PC-3 (cell line): Measurements from ENCODE around the gene FEN1. TPM values are rescaled to one million over a fixed set of nuclear protein-coding genes. Genes with fewer than 3 reads are reported as not detected.

Experiments used
- ATAC-seq: fragments of 200-7000 bp; cut with Tn5 transposase; 2 replicates; pipeline ENCODE4 v1.9.1; 2020; ENCODE audit warnings: mild to moderate bottlenecking, moderate library complexity
- BruUV-seq: library from RNA; stranded (reverse); fragments of 400-500 nt; replicated peaks from 2 replicates; lab custom pipeline; 2021; lab: Mats Ljungman, UMichigan
- CTCF ChIA-PET: fragments of 300-600 bp; sonication (Branson Sonifier 250); formaldehyde crosslinking; loops from one replicate; lab custom pipeline; 2022; ENCODE audit warnings: antibody characterized with exemption; lab: Charles Lee
- POLR2A ChIA-PET: fragments of 300-600 bp; sonication (Branson Sonifier 250); formaldehyde crosslinking; loops from one replicate; lab custom pipeline; 2022; ENCODE audit warnings: antibody characterized with exemption; ENCODE audit not compliant: unreplicated experiment; lab: Charles Lee
- DNase-seq: peaks from one replicate; pipeline ENCODE4 v3.0.0-alpha.2; 2015
- H2AFZ ChIP-seq: fragments of 300-600 bp; sonication (generic); 2 replicates; pipeline ENCODE4 v1.6.0; 2016; ENCODE audit warnings: antibody characterized with exemption, low read length
- H3F3A ChIP-seq: fragments of 300-600 bp; sonication (generic); one replicate; pipeline ENCODE4 v1.6.0; 2017; ENCODE audit warnings: antibody characterized with exemption, low read length, control low read depth, mild to moderate bottlenecking; ENCODE audit not compliant: unreplicated experiment
- H3K27ac ChIP-seq: fragments of 300-600 bp; sonication (generic); 2 replicates; pipeline ENCODE4 v1.5.1; 2016; ENCODE audit warnings: mild to moderate bottlenecking, low read length
- H3K27me3 ChIP-seq: fragments of 300-600 bp; sonication (generic); 2 replicates; pipeline ENCODE4 v1.6.1; 2016; ENCODE audit warnings: low read length, mixed read lengths
- H3K36me3 ChIP-seq: fragments of 300-600 bp; sonication (generic); 2 replicates; pipeline ENCODE4 v1.6.1; 2016; ENCODE audit warnings: low read depth, mixed run types, low read length, mixed read lengths
- H3K4me1 ChIP-seq: fragments of 300-600 bp; sonication (generic); 2 replicates; pipeline ENCODE4 v1.5.1; 2016; ENCODE audit warnings: low read length; ENCODE audit not compliant: insufficient read depth
- H3K4me2 ChIP-seq: fragments of 300-600 bp; sonication (generic); 2 replicates; pipeline ENCODE4 v1.6.0; 2016; ENCODE audit warnings: low read length
- H3K4me3 ChIP-seq: fragments of 300-600 bp; sonication (generic); 2 replicates; pipeline ENCODE4 v1.5.1; 2016; ENCODE audit warnings: mild to moderate bottlenecking, low read length, mixed read lengths
- H3K79me2 ChIP-seq: fragments of 300-600 bp; sonication (generic); 2 replicates; pipeline ENCODE4 v1.6.1; 2017; ENCODE audit warnings: low read length, mixed read lengths
- H3K9ac ChIP-seq: fragments of 300-600 bp; sonication (generic); 2 replicates; pipeline ENCODE4 v1.6.0; 2016; ENCODE audit warnings: mild to moderate bottlenecking, low read length
- H3K9me2 ChIP-seq: fragments of 300-600 bp; sonication (generic); replicated peaks from 2 replicates; pipeline ENCODE4 v1.6.1; 2016; ENCODE audit warnings: mixed run types, low read length, mixed read lengths
- H3K9me3 ChIP-seq: fragments of 300-600 bp; sonication (generic); 2 replicates; pipeline ENCODE4 v1.6.1; 2016; ENCODE audit warnings: low read length, mixed read lengths
- H4K20me1 ChIP-seq: fragments of 300-600 bp; sonication (generic); 2 replicates; pipeline ENCODE4 v1.6.1; 2016; ENCODE audit warnings: low read length, mixed read lengths
- EZH2 ChIP-seq: fragments of 300-600 bp; sonication (generic); IDR thresholded peaks from one replicate; pipeline ENCODE4 v1.6.1; 2017; ENCODE audit warnings: antibody characterized with exemption, mild to moderate bottlenecking, low read length; ENCODE audit not compliant: unreplicated experiment
- EZH2phosphoT487 ChIP-seq: fragments of 300-600 bp; sonication (generic); IDR thresholded peaks from 2 replicates; pipeline ENCODE4 v1.6.1; 2018; ENCODE audit warnings: mild to moderate bottlenecking, antibody characterized with exemption, low read length, borderline replicate concordance
- intact Hi-C: fragments of 100-400 bp; cut with micrococcal nuclease; formaldehyde crosslinking; loops from 2 replicates; pipeline ENCODE4 v1.9.0; 2023
- total RNA-seq: library from RNA; depleted of rRNA; stranded (reverse); fragments of >200 nt; gene quantifications from 2 replicates; pipeline ENCODE4 v1.2.3, GENCODE V29; 2014
- TF ChIP-seq, protein P1 (sequence below): fragments of 300-600 bp; sonication (generic); conservative IDR thresholded peaks from 2 replicates; pipeline ENCODE4 v1.5.1; 2017; ENCODE audit warnings: antibody characterized with exemption, low read depth, mild to moderate bottlenecking, low read length

FEN1 gene
- total RNA-seq, 1 experiment from 2014 or later, result 132 TPM

DNA sequence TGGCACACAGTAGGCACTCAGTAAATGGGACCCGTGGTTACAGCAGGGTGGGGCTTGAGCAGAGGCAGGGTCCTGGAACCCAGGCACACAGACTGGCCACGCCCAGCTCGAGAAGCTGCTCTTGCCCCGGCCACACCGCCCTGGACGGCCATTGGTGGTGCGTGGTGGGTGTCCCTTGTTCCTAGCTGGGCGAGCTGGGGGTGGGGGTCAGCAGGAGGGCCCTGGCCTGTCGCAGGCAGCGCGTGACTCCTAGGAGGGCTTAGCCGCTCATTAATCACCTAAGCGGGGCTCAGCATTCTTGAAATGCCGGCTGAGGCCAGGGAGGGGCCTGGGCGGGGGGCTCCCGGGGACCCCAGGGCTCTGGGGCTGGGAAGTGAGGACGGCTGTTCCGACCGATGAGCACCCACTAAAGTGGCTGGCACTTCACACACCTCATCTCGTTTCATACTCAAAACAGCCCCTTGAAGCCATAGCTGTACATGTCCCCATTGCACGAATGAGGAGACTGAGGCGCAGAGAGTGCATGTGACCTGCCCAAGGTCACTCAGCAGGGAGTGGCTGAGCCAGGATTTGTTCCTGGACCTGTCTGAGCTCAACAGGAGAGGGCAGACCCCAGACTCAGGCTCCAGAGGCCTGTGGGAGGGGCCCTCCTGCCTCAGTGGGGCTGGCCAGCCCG, 28.6 kb upstream of the FEN1 start:
- BruUV-seq, result no TSS peak
- Histone ChIP-seq H3K4me2 (no peak overlapping the region), H3F3A (no peaks in the 10 kb centered on the region), H3K9ac (no peak overlapping the region), H3K27ac (no peak overlapping the region), H4K20me1 (no peaks in the 10 kb centered on the region), H3K36me3 (no peaks in the 10 kb centered on the region), H3K9me3 (no peaks in the 10 kb centered on the region), H3K79me2 (no peaks in the 10 kb centered on the region), H3K4me1 (no peaks in the 10 kb centered on the region), H3K4me3 (no peak overlapping the region), H3K9me2 (no peaks in the 10 kb centered on the region), H3K27me3 (no peaks in the 10 kb centered on the region), H2AFZ (no peak overlapping the region)
- DNase-seq (no peak), ATAC-seq (no peak)
- intact Hi-C loops, result no loop called here
- ChIA-PET POLR2A (no interaction called here), CTCF (interaction anchor here (0.7 kb wide), 1 partner anchor 17 kb away, joined by 3 read pairs; no protein-coding TSS in a partner anchor)
- TF ChIP-seq EZH2 (no peak), EZH2phosphoT487 (no peak)
- TF ChIP-seq, protein P1, sequence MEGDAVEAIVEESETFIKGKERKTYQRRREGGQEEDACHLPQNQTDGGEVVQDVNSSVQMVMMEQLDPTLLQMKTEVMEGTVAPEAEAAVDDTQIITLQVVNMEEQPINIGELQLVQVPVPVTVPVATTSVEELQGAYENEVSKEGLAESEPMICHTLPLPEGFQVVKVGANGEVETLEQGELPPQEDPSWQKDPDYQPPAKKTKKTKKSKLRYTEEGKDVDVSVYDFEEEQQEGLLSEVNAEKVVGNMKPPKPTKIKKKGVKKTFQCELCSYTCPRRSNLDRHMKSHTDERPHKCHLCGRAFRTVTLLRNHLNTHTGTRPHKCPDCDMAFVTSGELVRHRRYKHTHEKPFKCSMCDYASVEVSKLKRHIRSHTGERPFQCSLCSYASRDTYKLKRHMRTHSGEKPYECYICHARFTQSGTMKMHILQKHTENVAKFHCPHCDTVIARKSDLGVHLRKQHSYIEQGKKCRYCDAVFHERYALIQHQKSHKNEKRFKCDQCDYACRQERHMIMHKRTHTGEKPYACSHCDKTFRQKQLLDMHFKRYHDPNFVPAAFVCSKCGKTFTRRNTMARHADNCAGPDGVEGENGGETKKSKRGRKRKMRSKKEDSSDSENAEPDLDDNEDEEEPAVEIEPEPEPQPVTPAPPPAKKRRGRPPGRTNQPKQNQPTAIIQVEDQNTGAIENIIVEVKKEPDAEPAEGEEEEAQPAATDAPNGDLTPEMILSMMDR, result no peak

DNA sequence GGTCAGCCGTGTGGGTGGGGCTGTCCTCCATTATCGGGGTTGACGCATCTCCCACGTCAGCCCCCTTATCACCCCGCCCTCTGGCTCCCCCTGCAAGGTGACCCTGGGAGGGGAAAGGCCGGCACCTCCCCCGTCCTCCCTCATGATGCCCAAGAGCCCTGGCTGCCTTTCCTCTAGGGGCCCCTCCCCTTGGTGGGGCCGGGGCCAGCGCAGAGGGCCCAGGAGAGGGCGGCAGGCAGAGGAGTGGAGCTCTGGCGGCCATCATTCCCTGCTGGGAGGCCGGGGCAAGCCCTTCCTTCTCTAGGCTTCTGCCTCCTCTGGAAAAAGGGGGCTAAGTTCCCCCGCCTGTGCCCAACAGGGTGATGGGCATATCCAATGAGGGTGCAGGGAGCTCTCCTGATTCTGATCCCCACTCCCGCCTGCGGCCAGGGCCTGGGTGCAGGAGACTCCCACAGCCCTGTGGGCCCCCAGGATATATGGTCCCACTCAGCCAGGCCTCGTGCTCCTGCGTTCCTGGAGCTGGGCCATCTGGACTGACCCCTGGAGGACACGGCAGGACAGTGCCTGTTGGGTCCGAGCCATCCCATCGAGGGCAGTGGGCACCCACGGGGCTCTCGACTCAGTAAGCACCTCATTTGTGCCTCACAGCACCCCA, 28.0 kb upstream of the FEN1 start:
- no peaks in the 10 kb centered on the region for H3K79me2 ChIP-seq
- no peaks in the 10 kb centered on the region for H4K20me1 ChIP-seq
- H3K4me1 ChIP-seq, result no peaks in the 10 kb centered on the region
- H3K4me2 ChIP-seq, result no peak overlapping the region
- H3F3A ChIP-seq, result no peaks in the 10 kb centered on the region
- H3K4me3 ChIP-seq, result no peak overlapping the region
- H3K9me2 ChIP-seq, result no peaks in the 10 kb centered on the region
- H3K9me3 ChIP-seq, result no peaks in the 10 kb centered on the region
- POLR2A ChIA-PET, result interaction anchor here (0.5 kb wide), 1 partner anchor 36 kb away, joined by 10 read pairs; no protein-coding TSS in a partner anchor
- intact Hi-C loops, result no loop called here
- H3K9ac ChIP-seq, result no peak overlapping the region
- TF ChIP-seq, protein P1, result no peak
- no peak for TF ChIP-seq EZH2phosphoT487
- TF ChIP-seq EZH2, result no peak
- ATAC-seq (no peak), DNase-seq (no peak)
- H3K36me3 ChIP-seq, result no peaks in the 10 kb centered on the region
- H3K27me3 ChIP-seq, result no peaks in the 10 kb centered on the region
- BruUV-seq, result no TSS peak
- H3K27ac ChIP-seq, result no peak overlapping the region
- H2AFZ ChIP-seq, result no peak overlapping the region
- CTCF ChIA-PET, result no interaction called here
